ENCODE results near the gene ANKRD12.

The ANKRD12 gene

GRCh38 chr18:9292047-9292446, 155.5 kb downstream of the ANKRD12 start:
- no peak for DNase-seq (ENCODE audit: low read depth)

GRCh38 chr18:9293948-9294347, 157.4 kb downstream of the ANKRD12 start:
- DNase-seq (ENCODE audit: low read depth), result no peak

DNA sequence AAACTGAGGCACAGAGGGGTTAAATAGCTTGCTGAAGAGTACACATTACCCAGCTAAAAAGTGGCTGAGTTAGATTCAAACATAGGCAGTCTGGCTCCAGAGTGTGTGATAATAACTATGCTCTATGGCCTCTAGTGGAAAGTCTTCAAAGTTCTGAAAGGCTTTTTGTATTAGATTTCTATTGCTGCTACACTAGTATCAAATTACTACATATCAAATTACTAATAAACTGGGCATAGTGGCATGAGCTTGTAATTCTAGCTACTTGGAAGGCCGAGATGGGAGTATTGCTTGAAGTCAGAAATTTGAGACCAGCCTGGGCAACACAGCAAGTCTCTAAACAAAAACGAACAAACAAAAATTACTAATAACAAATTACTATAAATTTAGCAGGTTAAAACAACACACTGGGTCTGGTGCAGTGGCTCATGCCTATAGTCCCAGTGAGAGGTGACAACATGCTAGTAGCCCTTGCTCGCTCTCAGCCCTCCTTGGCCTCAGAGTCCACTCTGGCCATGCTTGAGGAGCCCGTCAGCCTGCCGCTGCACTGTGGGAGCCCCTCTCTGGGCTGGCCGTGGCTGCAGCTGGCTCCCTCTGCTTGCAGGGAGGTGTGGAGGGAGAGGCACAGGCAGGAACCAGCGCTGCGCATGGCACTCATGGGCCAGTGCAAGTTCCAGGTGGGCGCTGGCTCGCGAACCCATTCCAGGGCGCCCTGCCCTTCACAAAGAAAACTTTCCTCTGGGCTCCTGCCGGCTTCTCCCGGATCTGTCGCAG, 159.8 kb downstream of the ANKRD12 start:
- no peak for DNase-seq (ENCODE audit: low read depth)

GRCh38 chr18:9297007-9297393, 160.4 kb downstream of the ANKRD12 start:
- DNase-seq (ENCODE audit: low read depth), result no peak

DNA sequence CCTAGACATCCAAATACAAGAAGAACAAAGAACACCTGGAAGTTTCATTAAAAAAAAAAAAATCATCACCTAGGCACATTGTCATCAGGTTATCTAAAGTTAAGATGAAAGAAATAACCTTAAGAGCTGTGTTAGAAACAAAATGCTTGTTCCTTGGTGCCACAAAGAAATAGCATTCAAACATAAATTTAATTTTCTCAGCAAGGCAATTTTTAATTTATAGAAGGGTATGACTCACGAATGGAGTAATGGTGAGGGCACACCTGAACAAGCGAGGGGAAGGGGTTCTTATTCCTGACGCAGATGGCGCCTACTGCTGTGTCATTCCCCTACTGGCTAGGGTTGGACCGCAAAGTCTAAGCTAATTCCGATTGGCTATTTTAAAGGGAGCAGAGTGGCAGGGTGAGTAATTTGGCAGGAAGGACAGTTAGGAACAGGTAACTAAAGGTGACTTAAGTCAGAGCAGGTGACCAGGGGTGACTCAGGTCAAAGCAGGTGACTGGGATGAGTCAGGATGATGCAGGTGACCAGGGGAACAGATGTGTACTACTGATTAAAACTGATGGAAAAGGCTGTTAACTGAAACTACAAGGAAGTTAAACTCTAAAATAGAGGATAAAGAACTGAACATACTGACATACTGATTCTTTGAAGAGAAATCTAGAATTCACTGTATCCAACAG, 167.9 kb downstream of the ANKRD12 start:
- no peak for DNase-seq (ENCODE audit: low read depth)

GRCh38 chr18:9319333-9319732, 182.8 kb downstream of the ANKRD12 start:
- DNase-seq (ENCODE audit: low read depth), result no peak

DNA sequence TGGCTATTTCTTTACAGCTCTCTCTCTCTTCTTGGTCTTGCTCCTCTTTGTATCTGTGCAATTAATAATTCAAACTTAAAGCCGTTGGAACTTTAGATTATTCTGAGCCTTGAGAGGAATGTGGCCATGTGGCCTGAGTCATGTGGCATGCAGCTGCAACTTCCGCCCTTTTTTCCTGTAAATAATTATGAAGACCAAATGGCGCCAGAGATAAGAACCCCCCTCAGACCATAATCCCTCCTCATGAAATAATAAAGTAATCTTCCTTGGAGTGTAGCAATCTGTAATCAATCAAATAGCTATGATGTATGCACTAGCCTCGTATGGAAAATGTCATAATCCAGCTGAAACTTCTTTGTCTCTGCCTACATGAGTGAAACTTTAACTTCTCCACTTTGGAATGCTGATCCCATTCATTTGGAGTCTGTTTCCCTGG, 184.5 kb downstream of the ANKRD12 start:
- DNase-seq (ENCODE audit: low read depth), result no peak

DNA sequence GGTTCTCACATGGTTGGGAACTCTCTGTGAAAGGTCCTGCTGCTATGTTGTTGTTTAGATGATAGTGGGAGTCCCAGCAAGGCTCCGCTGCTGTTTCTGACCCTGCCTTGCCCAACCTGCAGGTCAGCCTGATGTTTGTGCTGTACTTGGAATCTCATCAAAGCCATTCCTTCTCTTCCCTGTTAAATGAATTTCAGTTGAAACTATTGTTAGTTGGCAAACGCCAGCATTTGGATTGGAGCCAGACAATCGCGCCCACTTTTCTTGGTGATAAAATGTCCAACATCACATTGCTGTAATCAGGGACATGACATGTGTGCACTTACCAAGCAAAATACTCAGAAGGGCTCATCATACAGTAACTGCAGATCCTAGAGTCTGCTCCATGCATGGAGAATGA, 185.2 kb downstream of the ANKRD12 start:
- DNase-seq (ENCODE audit: low read depth), result no peak

DNA sequence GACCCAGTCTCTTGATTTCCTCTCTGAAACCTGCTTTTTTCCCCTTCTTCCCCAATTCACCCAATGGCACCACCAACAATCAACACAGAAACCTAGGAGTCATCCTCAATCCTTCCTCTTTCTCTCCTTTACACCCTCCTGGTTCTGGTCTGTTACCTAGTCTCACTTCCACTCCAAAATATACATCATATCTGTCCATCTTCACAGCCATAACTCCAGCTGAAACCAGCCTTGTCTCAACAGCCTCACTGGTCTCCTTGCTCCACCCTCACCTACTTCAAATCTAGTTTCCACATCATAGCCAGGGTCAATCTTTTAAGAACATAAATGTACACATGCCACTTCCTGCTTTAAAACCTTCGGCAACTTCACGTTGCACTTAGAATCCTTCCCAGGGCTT, 186.2 kb downstream of the ANKRD12 start:
- DNase-seq (ENCODE audit: low read depth), result no peak

- no peak for DNase-seq (ENCODE audit: low read depth)
These were observed 187.3 kb downstream of the ANKRD12 start for GRCh38 chr18:9323750-9324445.

DNA sequence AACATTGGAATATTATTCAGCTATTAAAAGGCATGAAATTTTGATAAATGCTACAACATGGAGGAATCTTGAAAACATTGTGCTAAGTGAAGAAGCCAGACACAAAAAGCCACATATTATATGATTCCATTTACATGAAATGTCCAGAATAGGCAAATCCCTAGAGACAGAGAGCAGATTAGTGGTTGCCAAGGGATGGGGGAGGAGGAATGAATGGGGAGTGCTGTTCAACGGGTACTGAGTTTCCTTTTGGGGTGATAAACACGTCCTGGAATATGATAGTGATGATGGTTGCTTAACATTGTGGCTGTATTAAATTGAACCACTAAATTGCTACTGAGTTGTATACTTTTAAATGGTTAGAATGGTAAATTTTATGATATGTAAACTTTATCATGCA, 189.1 kb downstream of the ANKRD12 start:
- no peak for DNase-seq (ENCODE audit: low read depth)

DNA sequence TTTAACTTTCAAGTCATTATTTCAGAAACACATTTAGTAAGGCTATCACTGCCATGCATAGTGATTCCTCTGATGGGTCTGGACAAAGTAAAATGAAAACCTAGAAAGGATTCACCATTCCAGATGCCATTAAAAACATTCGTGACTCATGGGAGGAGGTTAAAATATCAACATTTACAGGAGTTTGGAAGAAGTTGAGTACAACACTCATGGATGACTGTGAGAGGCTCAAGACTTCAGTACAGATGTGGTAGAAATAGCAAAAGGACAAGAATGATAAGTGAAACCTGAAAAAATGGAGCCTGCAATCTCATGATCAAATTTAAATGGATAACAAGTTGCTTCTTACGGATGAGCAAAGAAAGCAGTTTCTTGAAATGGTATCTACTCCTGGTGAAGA, 192.2 kb downstream of the ANKRD12 start:
- DNase-seq (ENCODE audit: low read depth), result no peak

- no peak for DNase-seq (ENCODE audit: low read depth)
These were observed 192.9 kb downstream of the ANKRD12 start for GRCh38 chr18:9329471-9329870.

DNA sequence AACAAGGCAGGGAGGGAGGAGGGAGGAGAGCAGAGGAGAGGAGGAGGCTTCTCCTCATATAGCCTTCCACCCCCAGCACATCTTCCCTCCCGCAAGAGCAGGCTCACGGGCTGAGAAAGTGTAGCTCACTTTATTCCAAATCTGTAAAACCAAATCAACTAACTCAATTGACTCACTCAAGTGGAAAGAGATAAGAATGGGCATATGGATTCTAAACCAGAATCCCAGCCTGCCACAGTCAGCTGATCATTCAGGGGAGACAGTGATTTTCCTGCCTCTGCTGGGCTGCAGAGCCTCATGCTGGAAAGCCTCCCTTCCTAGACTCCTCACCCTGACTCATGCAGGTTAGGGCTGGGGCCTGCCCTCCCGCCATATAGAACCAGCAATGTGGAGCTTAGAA, 193.8 kb downstream of the ANKRD12 start:
- DNase-seq (ENCODE audit: low read depth), result no peak

- DNase-seq (ENCODE audit: low read depth), result peak; percentile 0
These were observed 197.1 kb downstream of the ANKRD12 start for GRCh38 chr18:9333441-9334328.

- peak; percentile 88 for DNase-seq (ENCODE audit: low read depth)
These were observed 197.9 kb downstream of the ANKRD12 start, which contains the start of gene TWSG1 for GRCh38 chr18:9334329-9334972. TSS of gene TWSG1 (plus strand) at chr18:9334773. CDS start at chr18:9337230, 2,457 bp downstream.

DNA sequence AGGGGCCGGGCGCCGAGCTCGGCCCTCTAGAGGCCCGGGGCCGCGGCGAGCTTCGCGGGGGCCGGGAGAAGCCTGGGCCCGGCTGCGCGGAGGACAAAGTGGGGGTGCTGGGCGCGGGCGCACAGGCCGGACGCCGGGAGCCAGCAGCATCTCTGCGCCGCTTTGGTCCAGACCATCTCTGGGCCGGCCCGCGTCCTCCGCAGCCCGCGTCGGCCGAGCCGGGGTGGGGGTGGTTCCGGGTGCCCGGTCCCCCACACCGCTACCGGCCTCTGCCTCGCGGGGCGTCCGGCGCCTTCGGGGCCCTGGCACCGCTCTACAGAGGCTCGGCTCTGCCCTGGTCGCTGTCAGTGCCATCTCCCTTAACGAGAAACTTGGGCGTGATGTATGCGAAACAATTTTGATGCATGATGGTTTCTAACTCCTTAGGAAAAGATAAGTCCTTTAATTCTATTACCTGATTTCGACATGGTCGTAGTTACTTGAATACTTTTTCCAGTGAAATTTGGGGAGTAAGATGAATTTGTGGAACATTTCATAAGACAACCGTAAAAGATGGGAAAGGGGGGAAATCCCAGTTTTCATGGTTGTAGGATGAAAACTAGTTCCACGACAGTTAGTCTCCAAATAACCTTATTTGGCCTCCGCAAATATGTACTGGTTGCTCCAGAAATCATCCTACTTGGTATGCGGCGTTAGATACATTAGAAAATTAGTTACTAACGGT, 198.6 kb downstream of the ANKRD12 start:
- DNase-seq (ENCODE audit: low read depth), result peak; percentile 7
